Measurements from ENCODE around the gene KCNH5. TPM values are rescaled to one million over a fixed set of nuclear protein-coding genes. Genes with fewer than 3 reads are reported as not detected.

The KCNH5 gene
- total and polyA plus RNA-seq, 4 donors: not detected

DNA sequence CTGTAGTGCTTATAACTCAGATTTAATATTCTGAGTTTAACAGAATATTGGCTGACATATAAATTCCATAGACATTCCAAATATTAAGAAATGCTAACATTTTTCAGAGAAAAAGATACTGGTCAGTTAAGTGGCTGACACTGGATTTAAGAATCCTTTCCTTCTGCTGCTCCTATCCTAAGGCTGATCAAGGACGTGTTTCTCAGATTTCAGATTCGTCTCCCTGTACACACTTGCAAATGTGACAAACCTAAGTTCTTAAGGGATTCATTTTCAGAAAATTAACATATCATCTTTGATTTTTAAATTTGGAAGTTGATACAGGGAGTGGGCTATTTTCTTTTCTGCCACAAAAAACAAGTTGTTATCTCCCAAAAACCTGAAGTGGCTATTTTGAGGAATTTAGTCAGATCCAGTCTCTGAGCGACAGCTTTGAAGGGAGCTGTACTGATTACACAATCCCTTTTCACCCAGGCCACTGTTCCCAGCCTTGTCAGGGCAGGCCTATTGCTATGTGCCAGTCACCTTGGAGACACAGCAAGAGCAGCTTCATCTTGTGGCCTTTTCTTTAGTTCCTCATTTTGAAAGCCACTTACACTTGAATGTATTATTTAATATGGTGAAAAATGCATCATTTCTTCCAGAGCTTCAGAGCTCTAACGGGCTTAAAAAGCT lies 370.6 kb downstream of the KCNH5 start:
- no peak for DNase-seq (ENCODE audit: low spot score)
- Histone ChIP-seq H3K27me3 (ENCODE audit: control insufficient read depth in 4 of 4, insufficient read depth in 4 of 4, low read length in 3 of 4) (no peaks in the 10 kb centered on the region), H3K4me1 (ENCODE audit: control insufficient read depth in 4 of 4, insufficient read depth in 4 of 4, low read length in 3 of 4) (no peaks in the 10 kb centered on the region), H3K27ac (ENCODE audit: low read depth in 1 of 2, low read length in 2 of 2) (no peak overlapping the region), H3K4me3 (ENCODE audit: low read depth in 1 of 3, low read length in 3 of 3) (no peak overlapping the region), H3K9ac (ENCODE audit: low read depth in 1 of 2, low read length in 2 of 2) (no peak overlapping the region), H3K9me3 (ENCODE audit: control insufficient read depth in 4 of 4, low read length in 3 of 4) (no peaks in the 10 kb centered on the region), H3K36me3 (ENCODE audit: control insufficient read depth in 4 of 4, insufficient read depth in 3 of 4, low read depth in 1 of 4, low read length in 3 of 4) (no peaks in the 10 kb centered on the region)
- TF ChIP-seq, protein P1, sequence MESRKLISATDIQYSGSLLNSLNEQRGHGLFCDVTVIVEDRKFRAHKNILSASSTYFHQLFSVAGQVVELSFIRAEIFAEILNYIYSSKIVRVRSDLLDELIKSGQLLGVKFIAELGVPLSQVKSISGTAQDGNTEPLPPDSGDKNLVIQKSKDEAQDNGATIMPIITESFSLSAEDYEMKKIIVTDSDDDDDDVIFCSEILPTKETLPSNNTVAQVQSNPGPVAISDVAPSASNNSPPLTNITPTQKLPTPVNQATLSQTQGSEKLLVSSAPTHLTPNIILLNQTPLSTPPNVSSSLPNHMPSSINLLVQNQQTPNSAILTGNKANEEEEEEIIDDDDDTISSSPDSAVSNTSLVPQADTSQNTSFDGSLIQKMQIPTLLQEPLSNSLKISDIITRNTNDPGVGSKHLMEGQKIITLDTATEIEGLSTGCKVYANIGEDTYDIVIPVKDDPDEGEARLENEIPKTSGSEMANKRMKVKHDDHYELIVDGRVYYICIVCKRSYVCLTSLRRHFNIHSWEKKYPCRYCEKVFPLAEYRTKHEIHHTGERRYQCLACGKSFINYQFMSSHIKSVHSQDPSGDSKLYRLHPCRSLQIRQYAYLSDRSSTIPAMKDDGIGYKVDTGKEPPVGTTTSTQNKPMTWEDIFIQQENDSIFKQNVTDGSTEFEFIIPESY (IDR thresholded peaks at IDR 0.05): no peak
- no peak for TF ChIP-seq SP1 (IDR thresholded peaks at IDR 0.05)
- TF ChIP-seq, protein P2, sequence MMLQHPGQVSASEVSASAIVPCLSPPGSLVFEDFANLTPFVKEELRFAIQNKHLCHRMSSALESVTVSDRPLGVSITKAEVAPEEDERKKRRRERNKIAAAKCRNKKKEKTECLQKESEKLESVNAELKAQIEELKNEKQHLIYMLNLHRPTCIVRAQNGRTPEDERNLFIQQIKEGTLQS (IDR thresholded peaks at IDR 0.05): no peak
- no peak for TF ChIP-seq FOXA1 (IDR thresholded peaks at IDR 0.05)
- no peak for TF ChIP-seq HNF4A (conservative IDR thresholded peaks at IDR 0.05)
- no peak for TF ChIP-seq HNF4G (IDR thresholded peaks at IDR 0.05)
- TF ChIP-seq YY1 (IDR thresholded peaks at IDR 0.05): no peak
- TF ChIP-seq, protein P3, sequence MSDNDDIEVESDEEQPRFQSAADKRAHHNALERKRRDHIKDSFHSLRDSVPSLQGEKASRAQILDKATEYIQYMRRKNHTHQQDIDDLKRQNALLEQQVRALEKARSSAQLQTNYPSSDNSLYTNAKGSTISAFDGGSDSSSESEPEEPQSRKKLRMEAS (IDR thresholded peaks at IDR 0.05): no peak
- no peak for TF ChIP-seq NR2F2 (IDR thresholded peaks at IDR 0.05)
- TF ChIP-seq, protein P4, sequence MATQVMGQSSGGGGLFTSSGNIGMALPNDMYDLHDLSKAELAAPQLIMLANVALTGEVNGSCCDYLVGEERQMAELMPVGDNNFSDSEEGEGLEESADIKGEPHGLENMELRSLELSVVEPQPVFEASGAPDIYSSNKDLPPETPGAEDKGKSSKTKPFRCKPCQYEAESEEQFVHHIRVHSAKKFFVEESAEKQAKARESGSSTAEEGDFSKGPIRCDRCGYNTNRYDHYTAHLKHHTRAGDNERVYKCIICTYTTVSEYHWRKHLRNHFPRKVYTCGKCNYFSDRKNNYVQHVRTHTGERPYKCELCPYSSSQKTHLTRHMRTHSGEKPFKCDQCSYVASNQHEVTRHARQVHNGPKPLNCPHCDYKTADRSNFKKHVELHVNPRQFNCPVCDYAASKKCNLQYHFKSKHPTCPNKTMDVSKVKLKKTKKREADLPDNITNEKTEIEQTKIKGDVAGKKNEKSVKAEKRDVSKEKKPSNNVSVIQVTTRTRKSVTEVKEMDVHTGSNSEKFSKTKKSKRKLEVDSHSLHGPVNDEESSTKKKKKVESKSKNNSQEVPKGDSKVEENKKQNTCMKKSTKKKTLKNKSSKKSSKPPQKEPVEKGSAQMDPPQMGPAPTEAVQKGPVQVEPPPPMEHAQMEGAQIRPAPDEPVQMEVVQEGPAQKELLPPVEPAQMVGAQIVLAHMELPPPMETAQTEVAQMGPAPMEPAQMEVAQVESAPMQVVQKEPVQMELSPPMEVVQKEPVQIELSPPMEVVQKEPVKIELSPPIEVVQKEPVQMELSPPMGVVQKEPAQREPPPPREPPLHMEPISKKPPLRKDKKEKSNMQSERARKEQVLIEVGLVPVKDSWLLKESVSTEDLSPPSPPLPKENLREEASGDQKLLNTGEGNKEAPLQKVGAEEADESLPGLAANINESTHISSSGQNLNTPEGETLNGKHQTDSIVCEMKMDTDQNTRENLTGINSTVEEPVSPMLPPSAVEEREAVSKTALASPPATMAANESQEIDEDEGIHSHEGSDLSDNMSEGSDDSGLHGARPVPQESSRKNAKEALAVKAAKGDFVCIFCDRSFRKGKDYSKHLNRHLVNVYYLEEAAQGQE (IDR thresholded peaks at IDR 0.05): no peak
- no peak for TF ChIP-seq JUND (IDR thresholded peaks at IDR 0.05)
- TF ChIP-seq RAD21 (IDR thresholded peaks at IDR 0.05): no peak
- TF ChIP-seq, protein P5, sequence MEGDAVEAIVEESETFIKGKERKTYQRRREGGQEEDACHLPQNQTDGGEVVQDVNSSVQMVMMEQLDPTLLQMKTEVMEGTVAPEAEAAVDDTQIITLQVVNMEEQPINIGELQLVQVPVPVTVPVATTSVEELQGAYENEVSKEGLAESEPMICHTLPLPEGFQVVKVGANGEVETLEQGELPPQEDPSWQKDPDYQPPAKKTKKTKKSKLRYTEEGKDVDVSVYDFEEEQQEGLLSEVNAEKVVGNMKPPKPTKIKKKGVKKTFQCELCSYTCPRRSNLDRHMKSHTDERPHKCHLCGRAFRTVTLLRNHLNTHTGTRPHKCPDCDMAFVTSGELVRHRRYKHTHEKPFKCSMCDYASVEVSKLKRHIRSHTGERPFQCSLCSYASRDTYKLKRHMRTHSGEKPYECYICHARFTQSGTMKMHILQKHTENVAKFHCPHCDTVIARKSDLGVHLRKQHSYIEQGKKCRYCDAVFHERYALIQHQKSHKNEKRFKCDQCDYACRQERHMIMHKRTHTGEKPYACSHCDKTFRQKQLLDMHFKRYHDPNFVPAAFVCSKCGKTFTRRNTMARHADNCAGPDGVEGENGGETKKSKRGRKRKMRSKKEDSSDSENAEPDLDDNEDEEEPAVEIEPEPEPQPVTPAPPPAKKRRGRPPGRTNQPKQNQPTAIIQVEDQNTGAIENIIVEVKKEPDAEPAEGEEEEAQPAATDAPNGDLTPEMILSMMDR (IDR thresholded peaks at IDR 0.05; ENCODE audit: low read depth, low read length, missing input control): no peak
- TF ChIP-seq RXRA (IDR thresholded peaks at IDR 0.05): no peak
- no peak for TF ChIP-seq GABPA (IDR thresholded peaks at IDR 0.05 in 1 of 2, conservative IDR thresholded peaks at IDR 0.05 in 1 of 2)
- TF ChIP-seq EGR1 (IDR thresholded peaks at IDR 0.05; ENCODE audit: low read depth in 2 of 2): no peak
- TF ChIP-seq TAF1 (conservative IDR thresholded peaks at IDR 0.05): no peak
- no peak for TF ChIP-seq FOXA2 (IDR thresholded peaks at IDR 0.05)
- WGBS: 68% methylated on average over 4 of the region's 4 CpGs

All from liver (tissue), 9 donors.